Stimulated activated CD4-positive, alpha-beta T cell treated with anti-CD3 and anti-CD28 coated beads, Interleukin-1b, Interleukin-23, amount 100 ng/mL, for 4 hours (primary cell): ENCODE results near the gene OCRL.

Source experiments
- DNase-seq, 2 donors: peaks; one replicate each; pipeline ENCODE4 v3.0.0-alpha.2; 2020; ENCODE audit warnings: low read depth in 2 of 2

Gene OCRL

GRCh38 chrX:129585167-129585566 lies 45.1 kb downstream of the OCRL start:
- DNase-seq = no peak

GRCh38 chrX:129585691-129586090 lies 45.6 kb downstream of the OCRL start:
- DNase-seq = no peak

GRCh38 chrX:129586446-129586845 lies 46.4 kb downstream of the OCRL start:
- no peak for DNase-seq

GRCh38 chrX:129590596-129590995 lies 50.5 kb downstream of the OCRL start:
- DNase-seq = no peak

GRCh38 chrX:129593137-129593536 lies 53.1 kb downstream of the OCRL start:
- DNase-seq = no peak

- no peak for DNase-seq
Observed at GRCh38 chrX:129594781-129595180, 54.7 kb downstream of the OCRL start.

- no peak for DNase-seq
Observed at GRCh38 chrX:129596077-129596476, 56.0 kb downstream of the OCRL start.

GRCh38 chrX:129597905-129598304 lies 57.8 kb downstream of the OCRL start:
- no peak for DNase-seq

GRCh38 chrX:129599499-129599898 lies 59.4 kb downstream of the OCRL start:
- DNase-seq = no peak

GRCh38 chrX:129599996-129600395 lies 59.9 kb downstream of the OCRL start:
- DNase-seq = no peak

GRCh38 chrX:129600981-129601424 lies 60.9 kb downstream of the OCRL start:
- no peak for DNase-seq

- peak; percentile 34 to 59 for DNase-seq
Observed at GRCh38 chrX:129606918-129607317, 66.9 kb downstream of the OCRL start.

GRCh38 chrX:129608496-129608895 lies 68.4 kb downstream of the OCRL start:
- no peak for DNase-seq

- DNase-seq = no peak
Observed at GRCh38 chrX:129609395-129609794, 69.3 kb downstream of the OCRL start.

GRCh38 chrX:129612396-129612795 lies 72.3 kb downstream of the OCRL start:
- no peak for DNase-seq

- DNase-seq = no peak
Observed at GRCh38 chrX:129613596-129613995, 73.5 kb downstream of the OCRL start.

- no peak for DNase-seq
Observed at GRCh38 chrX:129614481-129615255, 74.6 kb downstream of the OCRL start.

- DNase-seq = no peak
Observed at GRCh38 chrX:129617420-129617819, 77.4 kb downstream of the OCRL start.

GRCh38 chrX:129618997-129619396 lies 78.9 kb downstream of the OCRL start:
- DNase-seq = no peak

- no peak for DNase-seq
Observed at GRCh38 chrX:129622757-129623301, 82.8 kb downstream of the OCRL start.

- no peak for DNase-seq
Observed at GRCh38 chrX:129626026-129626425, 86.0 kb downstream of the OCRL start.

- DNase-seq = no peak
Observed at GRCh38 chrX:129629837-129630236, 89.8 kb downstream of the OCRL start.

- DNase-seq = no peak
Observed at GRCh38 chrX:129631849-129632248, 91.8 kb downstream of the OCRL start.

GRCh38 chrX:129632443-129632842 lies 92.4 kb downstream of the OCRL start:
- DNase-seq = no peak
